SK-N-DZ (cell line): Measurements from ENCODE around the gene EPHA1.
"Not testable (repeated sequence)": the region's sequence is repeated elsewhere in the genome, so short reads cannot be mapped to it uniquely, and the experiment has no call there.

ENCODE experiments used
- DNase-seq: peaks from one replicate; pipeline ENCODE4 v3.0.0-alpha.2; 2015; ENCODE audit warnings: low spot score

EPHA1 gene

GRCh38 chr7:143431109-143431508 is 22.5 kb upstream of the EPHA1 start:
- DNase-seq: no peak

DNA sequence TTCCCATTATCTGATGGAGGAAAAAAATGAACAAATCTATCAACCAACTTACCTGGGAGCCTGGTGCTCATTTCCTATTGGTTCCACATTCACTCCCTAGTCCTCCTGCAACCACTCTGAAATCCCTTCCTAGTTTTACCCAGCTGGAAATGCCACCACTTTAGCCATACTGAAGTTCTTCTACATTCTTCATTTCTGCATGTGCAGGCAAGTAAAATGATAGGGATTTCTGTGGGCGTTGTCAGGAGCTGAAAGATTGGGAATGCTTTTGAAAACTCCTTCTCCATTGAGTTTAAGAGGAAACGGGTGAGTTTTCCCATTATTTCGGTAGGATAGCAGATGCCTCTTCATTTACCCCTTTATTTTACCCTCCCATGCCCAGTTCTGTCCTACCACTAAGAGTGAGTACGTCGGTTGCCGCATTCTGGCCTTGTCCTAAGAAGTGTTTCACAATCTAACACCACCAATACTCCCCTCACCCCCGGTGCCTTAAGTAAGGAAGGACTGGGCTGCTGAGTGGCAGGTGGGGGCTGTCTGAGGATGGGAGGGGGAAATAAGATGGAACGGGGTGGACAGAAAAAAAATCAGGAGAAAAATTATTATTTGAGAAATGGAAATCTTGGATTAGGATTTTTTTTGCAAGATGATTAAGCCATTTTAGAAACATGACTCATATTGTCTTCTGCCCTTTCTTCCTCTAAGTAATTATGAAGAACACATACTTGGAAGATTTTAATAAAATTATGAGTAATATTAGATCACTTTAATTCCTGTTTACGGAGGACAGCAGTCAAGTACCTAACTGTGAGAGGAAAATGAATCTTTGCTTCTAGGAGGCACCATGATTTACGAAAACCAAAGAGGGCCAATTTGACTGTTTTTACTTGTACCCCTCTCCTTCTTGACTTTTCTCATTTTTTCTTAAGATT is 21.4 kb upstream of the EPHA1 start:
- no peak for DNase-seq

DNA sequence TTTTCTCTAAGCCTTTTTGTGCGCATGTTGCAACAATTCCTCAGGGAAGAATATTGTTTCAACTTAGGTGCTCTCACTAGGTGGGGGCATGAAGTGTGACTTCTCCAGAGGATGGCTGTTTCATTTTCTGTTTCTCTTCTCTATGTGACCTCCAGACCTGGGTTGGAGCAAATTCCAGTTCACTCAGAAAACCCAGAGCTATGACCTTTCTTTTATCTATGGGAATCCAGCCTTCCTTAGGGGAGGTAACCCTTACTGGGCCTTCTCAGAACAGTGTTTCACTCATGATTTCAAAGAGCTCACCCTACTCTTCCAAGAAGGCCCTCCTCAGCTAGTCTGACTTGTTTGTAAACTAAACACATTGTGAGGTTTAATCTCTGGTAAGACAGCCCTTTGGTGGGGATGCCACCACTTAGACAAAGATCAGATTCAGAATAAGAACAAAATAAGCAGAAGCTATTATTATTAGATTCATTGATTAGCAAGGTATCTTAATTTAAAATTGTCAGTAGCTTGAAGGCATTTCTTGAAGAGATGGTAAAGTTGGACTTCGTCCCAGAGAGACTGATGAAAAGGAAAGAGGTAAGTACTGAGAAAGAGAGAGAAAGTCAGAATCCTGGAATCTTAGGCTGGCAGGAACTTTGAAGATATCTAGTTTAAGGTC is 18.0 kb upstream of the EPHA1 start:
- DNase-seq: no peak

GRCh38 chr7:143424476-143424875 is 15.8 kb upstream of the EPHA1 start:
- not testable (repeated sequence) for DNase-seq

GRCh38 chr7:143422033-143422432 is 13.4 kb upstream of the EPHA1 start:
- DNase-seq: no peak

DNA sequence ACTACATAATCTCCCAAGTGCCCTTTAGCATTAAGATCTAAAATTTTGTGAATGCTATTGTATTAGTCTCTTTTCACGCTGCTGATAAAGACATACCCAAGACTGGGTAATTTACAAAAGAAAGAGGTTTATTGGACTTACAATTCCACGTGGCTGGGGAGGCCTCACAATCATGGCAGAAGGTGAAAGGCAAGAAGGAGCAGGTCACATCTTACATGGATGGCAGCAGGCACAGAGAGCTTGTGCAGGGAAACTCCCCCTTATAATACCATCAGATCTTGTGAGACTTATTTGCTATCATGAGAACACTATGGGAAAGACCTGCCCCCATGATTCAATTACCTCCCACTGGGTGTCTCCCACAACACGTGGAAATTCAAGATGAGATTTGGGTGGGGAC is 12.0 kb upstream of the EPHA1 start:
- DNase-seq: not testable (repeated sequence)

DNA sequence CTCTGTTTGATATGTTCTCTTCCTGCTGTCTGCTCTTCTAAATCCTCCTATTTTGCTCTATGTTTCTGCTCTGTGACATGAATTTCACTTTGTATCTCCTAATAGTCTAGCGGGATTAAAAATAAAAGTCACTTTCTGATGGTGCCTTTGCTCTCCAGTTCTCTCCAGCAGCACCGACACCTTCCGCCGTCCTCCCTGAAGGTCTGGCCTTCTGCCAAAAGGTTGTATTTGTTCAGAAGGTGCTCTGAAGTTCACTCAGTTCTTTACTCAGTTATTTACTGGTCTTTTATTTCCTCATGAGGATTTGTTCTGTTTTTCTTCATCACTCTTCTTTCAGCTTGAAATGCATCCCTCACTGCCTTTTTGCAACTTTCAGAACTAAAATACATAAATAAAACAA is 11.2 kb upstream of the EPHA1 start:
- no peak for DNase-seq

GRCh38 chr7:143418681-143419458 is 10.2 kb upstream of the EPHA1 start:
- no peak for DNase-seq

- DNase-seq: no peak
Measured at GRCh38 chr7:143417734-143418383, 9.2 kb upstream of the EPHA1 start.

DNA sequence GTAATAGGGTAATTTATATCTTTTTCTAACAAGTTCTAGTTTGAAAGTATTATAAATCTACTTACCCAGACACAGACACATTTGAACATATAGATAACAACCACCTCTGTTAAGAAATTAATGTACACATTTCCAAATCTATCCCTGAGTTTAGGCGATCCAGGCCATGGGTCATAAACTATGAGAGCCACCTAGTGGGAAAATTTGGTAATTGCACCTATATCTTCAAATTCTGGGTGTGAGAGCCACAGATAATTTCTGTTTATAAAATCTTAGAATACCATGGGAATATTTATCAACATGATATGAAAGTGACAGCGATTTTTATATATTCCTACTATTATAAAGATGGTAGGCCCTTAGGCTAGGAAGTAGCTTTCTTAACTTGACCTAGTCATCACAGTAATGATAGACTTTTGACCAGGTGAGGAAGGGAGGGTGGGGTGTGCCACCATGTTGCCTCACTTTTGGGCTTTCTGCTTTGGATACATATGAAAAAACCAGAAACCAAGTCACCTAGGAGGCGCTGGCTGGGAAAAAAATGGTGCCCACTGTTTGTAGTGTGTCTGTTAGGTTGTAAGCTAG is 8.0 kb upstream of the EPHA1 start:
- peak; percentile 48 for DNase-seq

DNA sequence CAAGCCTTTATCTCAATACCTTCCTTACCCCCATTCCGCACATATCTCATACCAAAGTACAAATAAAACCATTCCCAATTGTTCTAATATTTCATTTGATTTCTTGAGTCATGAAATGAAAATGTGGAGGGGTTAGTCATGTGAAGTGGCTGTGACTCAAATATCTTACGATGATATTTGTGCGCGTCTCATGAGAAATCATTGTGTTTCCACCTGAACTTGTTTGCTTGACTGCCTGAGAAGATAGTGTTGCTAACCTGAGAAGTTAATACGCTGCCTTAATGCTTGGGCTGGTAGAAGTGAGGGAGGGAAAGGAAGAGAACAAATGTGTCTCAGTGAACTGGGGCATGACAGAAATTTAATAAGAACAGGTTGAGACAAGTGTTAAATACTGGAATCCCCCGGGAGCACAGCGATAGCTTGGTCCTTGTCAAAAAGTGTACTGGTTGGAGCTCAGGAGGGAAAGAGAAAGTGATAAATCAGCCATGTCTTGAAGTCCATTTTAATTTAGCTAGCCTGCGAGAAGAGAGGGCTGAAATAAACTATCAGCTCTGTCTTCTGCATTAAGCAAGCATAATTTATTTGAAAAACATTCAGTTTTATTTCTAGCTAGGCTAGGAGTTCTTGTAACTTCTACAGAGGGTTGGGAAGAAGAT is 7.2 kb upstream of the EPHA1 start:
- no peak for DNase-seq

DNA sequence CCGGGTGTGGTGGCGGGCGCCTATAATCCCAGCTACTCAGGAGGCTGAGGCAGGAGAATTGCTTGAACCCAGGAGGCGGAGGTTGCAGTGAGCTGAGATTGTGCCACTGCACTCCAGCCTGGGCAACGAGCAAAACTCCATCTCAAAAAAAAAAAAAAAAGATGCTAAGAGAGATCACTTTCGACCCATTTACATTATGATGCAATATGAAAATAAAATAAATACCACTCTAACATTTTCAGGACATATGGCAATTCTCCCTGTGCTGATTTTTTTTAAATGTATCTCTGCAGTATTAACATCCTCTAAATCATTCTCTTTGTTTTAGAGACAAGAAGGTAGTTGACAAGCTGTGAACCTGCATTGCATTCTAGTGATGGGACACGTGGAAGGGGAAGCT is 6.6 kb upstream of the EPHA1 start:
- DNase-seq: not testable (repeated sequence)

- DNase-seq: no peak
Measured at GRCh38 chr7:143413123-143413522, 4.5 kb upstream of the EPHA1 start.

DNA sequence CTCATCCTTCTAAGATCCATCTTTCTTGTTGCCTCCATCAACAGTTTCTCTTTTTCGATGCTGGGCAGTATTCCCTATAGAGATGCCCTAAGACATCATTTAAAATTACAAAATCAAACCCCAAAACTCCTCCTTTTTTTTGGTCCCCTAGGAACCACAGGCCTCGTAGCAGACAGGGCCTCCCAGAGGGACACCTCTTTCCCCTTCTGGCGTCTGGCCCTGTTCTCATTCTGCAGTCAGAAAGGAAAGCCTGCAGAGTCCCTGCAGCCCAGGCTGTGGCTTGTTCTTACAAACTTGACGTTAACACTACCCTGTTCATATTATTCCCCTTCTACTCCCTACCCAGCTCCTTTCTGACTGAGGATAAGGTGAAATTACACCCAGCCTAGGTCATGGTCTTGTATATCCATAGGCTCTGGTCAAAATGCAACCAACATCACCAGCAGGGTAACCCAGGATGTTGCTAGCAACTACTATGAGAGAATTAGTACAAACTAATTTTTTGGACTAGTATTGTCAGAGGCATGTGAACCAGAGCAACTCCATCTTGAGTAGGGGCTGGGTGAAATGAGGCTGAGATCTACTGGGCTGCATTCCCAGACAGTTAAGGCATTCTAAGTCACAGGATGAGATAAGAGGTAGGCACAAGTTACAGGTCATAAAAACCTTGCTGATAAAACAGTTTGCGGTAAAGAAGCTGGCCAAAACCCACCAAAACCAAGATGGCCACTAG is 3.5 kb upstream of the EPHA1 start:
- DNase-seq: no peak

GRCh38 chr7:143410521-143411004 is 1.9 kb upstream of the EPHA1 start:
- no peak for DNase-seq

- DNase-seq: no peak
Measured at GRCh38 chr7:143408252-143408685, 387 bp downstream of the EPHA1 start.

DNA sequence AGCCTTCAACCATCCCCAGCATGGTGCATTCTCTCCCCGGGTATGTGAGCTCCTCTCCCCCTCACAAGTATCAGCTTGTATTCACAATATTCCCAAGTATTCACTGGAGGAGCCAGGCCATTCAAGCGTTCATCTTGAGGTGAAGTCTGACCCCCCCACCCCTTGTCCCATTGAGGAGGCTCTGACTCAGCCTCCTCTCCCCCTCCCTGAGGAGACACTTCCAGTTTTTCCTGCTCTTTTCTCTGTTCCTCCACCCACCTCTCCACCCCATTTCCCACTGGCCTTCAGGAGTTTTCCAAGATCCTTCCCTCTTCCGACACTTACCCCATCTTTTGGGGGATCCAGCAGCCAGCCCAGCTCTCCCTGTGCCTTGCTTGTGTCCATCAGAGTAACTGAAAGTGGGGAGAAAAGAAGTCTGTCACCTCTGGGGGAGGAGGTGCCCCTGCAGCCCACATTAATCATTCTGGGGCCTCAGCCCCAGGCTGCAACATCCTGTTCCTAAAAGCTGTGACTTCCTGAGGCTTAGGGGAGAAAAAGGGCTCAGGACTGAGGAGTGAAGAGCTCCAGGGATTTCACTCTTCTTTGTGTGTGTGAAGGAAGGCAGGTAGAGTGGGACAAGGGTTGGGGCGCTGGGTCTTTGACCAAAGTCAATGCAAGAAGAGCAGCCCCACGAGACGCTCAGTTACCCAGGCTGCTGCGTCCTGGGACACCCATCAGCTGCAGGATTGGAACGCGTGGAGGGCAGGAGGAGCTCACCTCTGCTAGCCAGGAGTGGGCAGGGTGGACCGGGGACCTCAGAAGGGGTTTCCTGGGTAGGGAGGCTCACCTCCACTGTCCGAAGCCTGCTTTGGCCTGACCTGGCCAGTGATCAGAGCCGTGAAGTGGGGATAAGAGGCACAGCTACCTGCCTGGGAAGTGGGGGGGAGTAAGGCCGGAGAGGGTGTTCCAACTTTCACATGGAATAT is 1.1 kb downstream of the EPHA1 start:
- DNase-seq: no peak

DNA sequence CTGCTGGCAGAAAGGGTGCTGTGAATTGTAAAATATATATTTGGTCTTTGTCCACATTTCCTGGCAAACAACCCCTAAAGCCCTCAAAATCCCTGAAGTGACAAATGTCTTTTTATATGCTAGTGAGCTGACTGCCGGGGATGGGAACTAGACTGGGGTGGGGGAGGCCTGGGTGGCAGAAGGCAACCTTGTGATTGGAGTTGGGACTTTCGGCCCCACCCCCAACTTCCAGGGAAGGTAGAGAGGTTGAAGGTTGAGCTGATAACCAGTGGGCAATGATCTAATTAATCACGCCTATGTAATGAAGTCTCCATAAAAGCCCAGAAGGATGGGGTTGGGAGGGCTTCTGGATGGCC is 2.7 kb downstream of the EPHA1 start:
- DNase-seq: no peak
